NCI-H1048 (cell line): ENCODE measurements around the gene NACC1.
A peak's percentile ranks its signal among the peaks of the same experiment; 100 is the strongest.

ENCODE experiments used
- DNase-seq: peaks from one replicate; lab custom pipeline; 2025; lab: John Stamatoyannopoulos, UW

Gene NACC1

DNA sequence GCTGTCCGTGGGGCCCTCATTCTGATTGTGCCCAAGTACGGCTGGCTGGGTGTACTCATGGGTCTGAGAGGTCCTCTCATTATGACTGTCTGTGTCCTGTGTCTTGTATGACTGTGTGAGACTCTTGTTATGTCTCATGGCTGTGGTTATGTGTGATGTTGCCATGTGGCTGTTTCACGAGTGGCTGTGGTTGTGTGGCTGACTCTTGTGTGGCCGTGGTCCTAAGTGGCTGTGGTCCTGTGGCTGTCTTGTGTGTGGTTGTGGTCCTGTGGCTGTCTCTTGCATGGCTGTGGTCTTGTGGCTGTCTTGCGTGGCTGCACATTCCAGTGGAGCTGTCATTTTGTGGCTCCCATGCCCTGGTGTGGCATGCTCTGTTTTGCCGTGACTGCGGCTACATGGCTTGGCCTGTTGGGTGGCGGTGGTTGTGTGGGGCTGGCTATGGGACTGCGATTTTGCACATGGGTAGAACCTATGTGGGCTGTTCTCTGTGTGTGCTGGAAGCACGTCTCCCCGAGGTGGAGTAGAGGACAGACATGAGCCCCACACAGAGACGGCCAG, 18.0 kb upstream of the NACC1 start:
- DNase-seq: no peak

GRCh38 chr19:13100841-13101589, 17.0 kb upstream of the NACC1 start:
- no peak for DNase-seq

- DNase-seq: no peak
Measured at GRCh38 chr19:13101590-13102415, 16.3 kb upstream of the NACC1 start.

- no peak for DNase-seq
Measured at GRCh38 chr19:13102416-13102665, 15.7 kb upstream of the NACC1 start.

- no peak for DNase-seq
Measured at GRCh38 chr19:13102666-13103580, 15.1 kb upstream of the NACC1 start, which contains the start of gene LYL1. Gene LYL1, minus strand, starts transcription at chr19:13102858. Its CDS starts 1,687 bp downstream, at chr19:13101171.

DNA sequence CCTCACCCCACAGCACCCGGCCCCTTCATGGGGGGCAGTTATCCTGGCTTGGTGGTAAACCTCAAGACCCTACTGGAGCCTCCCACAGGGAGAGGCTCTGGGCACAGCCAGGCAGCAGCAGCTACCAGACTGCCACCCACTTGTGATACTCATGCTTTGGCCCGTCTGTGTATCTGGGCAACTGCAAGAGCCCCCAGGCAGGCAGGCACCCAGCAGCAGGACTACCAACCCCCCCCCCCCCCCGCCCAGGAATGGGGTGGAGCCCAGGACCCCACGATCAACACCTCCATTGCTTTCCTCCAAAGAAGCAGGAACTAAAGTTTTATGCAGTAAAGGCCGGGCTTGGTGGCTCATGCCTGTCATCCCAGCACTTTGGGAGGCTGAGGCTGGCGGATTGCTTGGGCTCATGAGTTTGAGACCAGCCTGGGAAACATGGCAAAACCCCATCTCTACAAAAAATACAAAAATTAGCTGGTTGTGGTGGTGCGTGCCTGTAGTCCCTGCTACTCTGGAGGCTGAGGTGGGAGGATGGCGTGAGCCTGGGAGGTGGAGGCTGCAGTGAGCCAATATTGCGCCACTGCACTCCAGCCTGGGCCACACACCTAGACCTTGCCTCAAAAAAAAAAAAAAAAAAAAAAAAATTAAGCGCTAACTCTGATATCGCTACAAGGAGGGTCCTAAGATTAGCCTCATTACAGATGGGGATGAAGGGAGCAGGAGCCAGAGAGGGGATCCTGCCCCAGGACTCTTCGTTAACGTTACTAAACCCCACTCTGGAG, 14.3 kb upstream of the NACC1 start:
- DNase-seq: no peak

DNA sequence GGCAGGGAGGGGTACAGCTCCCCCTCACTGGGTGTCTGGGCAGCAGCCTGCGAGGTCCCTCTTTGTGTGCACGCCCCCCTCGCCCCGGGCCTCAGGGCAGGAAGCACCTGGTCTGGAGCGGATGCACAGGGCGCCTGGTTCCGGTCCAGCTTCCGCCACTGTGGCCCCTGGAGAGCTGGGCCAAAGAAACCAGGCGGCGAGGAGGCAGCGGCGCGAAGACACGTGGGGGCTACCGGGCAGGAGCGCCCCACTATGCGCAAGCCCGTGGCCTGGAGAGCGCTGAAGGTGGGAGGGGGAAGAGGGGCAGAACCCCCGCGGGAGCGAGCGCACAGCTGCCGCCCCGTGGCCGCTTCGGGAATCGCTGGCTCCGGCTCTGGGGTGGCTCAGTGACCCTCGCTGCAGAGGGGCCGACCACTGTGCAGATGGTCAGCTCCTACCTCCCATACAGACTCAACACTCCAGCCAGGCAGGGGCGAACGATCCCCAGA, 13.7 kb upstream of the NACC1 start:
- no peak for DNase-seq

DNA sequence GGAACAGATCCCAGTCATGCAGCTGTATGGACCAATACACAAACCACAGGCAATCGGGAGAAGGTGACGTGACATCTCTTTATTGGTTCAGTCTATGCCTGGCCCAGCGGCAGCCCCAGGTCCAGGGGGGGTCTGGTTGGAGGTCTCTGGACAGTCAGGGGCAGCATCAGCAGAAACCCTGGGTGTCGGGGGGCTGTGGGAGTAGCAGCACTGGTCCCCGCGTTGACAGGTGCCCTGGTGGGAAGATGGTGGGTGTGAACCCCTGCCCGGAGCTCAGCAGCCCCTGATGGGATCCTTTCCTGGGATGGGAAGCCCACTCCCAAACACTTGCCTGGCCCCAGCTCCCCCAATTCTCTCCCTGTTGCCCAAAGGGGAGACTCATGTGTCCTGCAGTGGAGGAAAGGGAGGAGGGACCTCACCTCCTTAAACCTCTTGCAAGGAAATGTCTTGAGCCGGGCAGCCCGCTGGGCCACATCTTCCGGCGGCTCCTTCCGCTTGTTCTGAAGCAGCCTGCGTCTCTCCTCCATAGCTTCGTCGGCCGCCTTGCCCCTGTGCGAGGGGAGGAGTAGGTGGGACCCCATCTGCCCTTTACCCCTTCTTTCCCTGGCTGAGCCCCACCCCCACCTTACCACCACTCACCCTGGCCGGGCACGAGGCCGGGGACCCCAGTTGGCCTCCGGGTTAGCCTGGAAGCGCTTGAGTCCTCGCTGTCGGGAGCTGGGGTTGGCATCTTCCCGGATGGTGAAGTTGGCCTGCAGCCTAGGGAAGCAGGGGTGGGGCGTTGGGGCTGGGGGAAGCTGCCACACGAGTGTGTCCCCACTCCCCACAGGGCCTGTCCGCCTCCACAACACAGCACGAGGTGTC, 13.0 kb upstream of the NACC1 start:
- DNase-seq: no peak

- no peak for DNase-seq
Measured at GRCh38 chr19:13109361-13110098, 8.5 kb upstream of the NACC1 start.

DNA sequence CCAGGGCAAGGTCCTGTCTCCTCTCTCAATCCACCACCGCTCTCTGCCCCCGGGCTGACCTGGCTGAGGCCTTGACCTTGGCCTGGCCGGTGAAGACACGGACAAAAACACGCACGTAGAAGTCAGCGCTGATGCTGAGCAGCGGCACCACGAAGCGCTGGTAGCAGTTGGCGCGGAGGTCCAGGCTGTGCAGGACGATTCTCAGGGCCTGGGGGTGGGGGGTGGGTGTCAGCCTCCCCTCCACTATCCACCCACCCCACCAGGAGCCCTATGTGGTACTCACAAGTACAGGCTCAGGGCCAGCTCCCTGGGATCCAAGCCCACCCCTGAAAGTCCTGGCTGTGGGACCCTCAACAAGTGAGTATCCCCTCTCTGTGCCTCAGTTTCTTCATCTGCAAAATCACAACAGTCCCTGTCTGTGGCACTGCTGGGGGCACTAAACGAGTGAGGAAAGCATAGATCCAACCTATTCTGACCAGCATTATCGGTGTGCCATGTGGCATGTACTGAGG, 7.9 kb upstream of the NACC1 start:
- DNase-seq: no peak

DNA sequence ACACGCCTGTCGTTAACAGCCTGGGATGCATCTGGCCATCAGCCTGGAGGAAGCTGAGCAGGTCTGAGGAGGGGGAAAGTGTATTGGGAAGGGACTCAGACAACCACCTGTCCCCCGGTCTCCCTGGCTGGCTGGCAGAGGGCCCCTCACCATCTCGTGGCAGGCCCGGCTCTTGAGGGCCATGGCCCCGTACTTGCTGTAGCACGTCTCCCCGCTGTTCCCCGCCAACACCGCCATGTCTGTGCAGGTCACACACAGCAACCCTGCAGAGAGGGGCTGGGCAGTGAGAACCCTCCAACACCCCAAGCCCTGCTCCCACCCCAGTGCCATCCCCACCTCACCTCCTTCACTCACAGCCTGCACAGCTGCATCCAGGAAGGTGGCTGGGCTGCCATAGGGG, 5.5 kb upstream of the NACC1 start:
- no peak for DNase-seq

DNA sequence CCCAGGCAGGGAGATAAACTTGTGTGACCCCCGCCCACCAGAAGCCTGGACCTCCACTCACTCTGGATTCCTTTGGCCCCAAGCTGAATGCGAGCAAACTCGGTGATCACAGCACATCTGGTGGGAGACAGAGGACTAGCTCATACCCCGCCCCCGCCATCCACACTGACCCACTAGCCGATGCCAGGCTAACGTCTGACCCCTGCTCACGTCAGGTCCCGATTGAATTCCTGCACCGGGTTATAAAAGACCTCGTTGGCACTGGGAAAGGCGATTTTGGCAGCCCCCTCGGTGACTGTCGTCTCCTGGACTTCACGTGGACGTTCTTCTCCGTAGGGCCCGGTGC, 2.2 kb upstream of the NACC1 start:
- no peak for DNase-seq

GRCh38 chr19:13116282-13117175, 1.5 kb upstream of the NACC1 start, which contains the start of gene TRMT1:
Gene TRMT1, minus strand, starts transcription at chr19:13116740. Its CDS starts 341 bp downstream, at chr19:13116399.
- peak; percentile 68 for DNase-seq

DNA sequence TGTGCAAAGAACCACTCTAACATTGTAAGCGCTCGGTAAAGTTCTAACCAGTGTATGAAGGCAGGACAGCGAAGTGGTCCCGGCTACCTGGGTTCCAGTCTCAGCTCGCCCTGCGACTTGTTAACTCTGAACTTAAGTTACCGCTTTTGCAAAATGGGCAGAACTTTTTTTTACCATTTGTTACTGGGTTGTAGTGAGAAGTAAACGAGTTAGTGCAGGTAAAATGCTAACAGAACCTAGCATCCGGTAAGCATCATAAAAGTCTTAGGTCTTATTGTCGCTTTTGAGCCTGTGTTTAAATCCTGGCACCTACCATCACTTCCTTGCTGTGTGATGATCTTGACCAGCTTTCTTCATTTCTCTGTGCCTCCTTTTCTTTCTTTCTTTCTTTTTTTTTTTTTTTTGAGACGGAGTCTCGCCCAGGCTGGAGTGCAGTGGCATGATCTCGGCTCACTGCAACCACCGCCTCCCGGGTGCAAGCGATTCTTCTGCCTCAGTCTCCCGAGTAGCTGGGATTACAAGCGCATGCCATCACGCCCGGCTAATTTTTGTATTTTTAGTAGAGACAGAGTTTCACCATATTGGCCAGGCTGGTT, 790 bp upstream of the NACC1 start:
- DNase-seq: no peak

DNA sequence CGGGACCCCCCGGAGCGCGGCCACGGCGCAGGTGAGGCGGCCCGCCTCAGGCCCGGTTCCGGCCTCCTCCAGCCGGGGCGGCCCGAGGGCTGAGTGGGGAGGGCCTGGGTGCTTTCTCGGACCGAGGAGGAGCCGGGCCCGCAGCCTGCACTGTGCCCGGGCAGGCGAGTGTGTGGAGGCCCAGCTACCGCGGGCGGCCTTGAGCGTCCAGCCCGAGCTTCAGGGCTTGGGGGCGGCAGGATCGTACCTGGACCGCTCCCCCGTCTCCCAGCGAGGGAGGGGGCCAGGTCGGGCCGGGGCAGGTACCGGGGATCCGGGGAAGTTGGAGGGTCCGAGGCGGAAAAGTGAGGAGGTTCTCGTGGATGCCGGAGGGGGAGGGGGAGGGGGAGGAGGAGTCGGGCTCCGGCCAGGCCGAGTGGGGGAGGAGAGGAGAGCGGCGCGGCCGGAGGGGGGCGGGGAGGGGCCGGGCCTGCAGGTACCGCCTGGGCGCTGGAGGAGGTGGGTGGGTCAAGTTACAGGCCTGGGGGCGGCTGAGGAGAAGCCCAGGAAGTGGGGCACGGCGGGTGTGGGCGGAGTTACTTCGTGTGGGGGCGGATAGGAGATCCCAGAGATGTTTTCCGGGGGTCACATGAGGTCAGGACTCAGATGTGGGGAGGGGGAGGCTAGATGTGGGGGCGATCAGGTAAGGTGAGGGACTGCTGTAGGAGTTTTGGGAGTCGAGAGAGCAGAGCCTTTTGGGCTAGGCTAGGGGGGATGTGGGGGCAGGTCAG, 545 bp downstream of the NACC1 start:
- no peak for DNase-seq

DNA sequence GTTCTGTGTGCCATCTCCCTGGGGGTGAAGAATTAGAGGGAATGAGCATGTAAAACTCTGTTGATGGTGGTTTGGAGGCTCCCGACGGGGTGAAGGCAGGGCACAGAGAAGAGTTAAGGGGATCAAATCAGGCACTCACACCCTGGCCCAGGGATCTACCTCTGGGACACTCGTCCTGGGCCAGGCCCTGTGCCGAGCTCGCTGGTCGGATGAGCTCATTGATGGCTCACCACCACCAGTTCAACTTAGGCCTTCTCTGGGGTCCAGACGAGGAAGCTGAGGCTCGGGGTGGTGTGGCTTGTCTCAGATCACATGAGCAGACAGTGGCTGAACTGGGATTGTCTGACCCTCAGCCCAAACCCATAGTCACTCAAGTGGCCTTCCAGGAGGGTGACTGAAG, 1.6 kb downstream of the NACC1 start:
- DNase-seq: no peak

DNA sequence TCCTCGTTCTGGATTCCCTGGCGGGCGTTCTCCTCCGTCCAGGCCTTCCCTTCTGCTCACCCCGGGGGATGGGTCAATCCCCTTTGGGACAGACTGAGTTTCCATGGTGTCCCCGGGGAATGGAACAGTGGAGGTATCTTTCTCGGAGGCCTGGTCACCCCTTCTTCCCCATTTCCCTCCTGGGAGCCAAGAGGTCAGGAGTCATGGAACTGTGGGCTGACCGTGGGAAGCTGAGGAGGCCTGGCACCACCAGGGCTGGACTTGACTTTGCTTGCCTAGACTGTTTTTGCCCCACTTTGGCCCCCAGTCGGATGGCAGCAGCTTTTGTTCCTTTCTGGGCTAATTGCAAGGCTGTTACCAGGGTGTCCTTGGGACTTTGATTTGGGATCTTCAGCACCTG, 2.0 kb downstream of the NACC1 start:
- DNase-seq: no peak
